Measurements from ENCODE around the gene UBE2N. TPM values are rescaled to one million over a fixed set of nuclear protein-coding genes. Genes with fewer than 3 reads are reported as not detected.

UBE2N gene
- total RNA-seq, 1 experiment from 2014 or later: 124 TPM

- Histone ChIP-seq H3K9me3 (ENCODE audit: low read length) (no peaks in the 10 kb centered on the region), H3K27me3 (ENCODE audit: low read length) (no peaks in the 10 kb centered on the region), H3K36me3 (ENCODE audit: insufficient read depth, low read length) (no peaks in the 10 kb centered on the region), H3K9me2 (replicated peaks; ENCODE audit: insufficient read depth, low read length) (no peaks in the 10 kb centered on the region), H3K27ac (ENCODE audit: low read length) (no peak overlapping the region), H2AFZ (ENCODE audit: low read length) (no peak overlapping the region), H3K4me1 (ENCODE audit: low read length) (no peaks in the 10 kb centered on the region), H3K79me2 (ENCODE audit: low read length) (no peaks in the 10 kb centered on the region), H3K4me3 (ENCODE audit: low read length) (no peak overlapping the region), H3K9ac (ENCODE audit: low read length) (no peak overlapping the region), H4K20me1 (ENCODE audit: insufficient read depth, low read depth, low read length) (no peaks in the 10 kb centered on the region), H3K4me2 (ENCODE audit: low read depth, low read length, poor library complexity, severe bottlenecking) (no peak overlapping the region)
- no peak for DNase-seq
Observed at GRCh38 chr12:93356214-93356613, 85.5 kb downstream of the UBE2N start.

Small RNA genes lying within 50 kb of the gene (small RNA-seq; reads per million reads assigned to genes)
- gene RF00019: not detected

Other genes with a start within 250 kb of the UBE2N start
- 12.1 and 21.0 TPM in 2 replicates for gene NUDT4, start 64.0 kb downstream of the UBE2N start, total RNA-seq (2014; rRNA removed; shearing (Covaris generic); ENCODE audit: low replicate concordance)
- gene MRPL42, start 25.6 kb upstream of the UBE2N start, total RNA-seq (2014; rRNA removed; shearing (Covaris generic); ENCODE audit: low replicate concordance): 39.2 and 131 TPM in 2 replicates
- gene SOCS2, start 130.7 kb upstream of the UBE2N start, total RNA-seq (2014; rRNA removed; shearing (Covaris generic); ENCODE audit: low replicate concordance): not detected in 2 replicates
- gene CRADD, start 235.4 kb upstream of the UBE2N start, total RNA-seq (2014; rRNA removed; shearing (Covaris generic); ENCODE audit: low replicate concordance): 11.9 and 18.3 TPM in 2 replicates